NB4 (cell line): Measurements from ENCODE around the gene FZD7.

ENCODE experiments used
- DNase-seq: peaks from one replicate; pipeline ENCODE4 v3.0.0; 2010; ENCODE audit warnings: low read depth
- H3K4me3 ChIP-seq: one replicate; pipeline ENCODE4 v1.5.1; 2011; ENCODE audit warnings: mild to moderate bottlenecking, low read depth, low read length, moderate library complexity
- CTCF ChIP-seq: IDR thresholded peaks from one replicate; pipeline ENCODE4 v1.5.1; 2012; ENCODE audit warnings: low read depth, low read length
- MAX ChIP-seq: IDR thresholded peaks from 2 replicates; pipeline ENCODE4 v1.6.1; 2011; ENCODE audit warnings: low read depth, low read length
- MYC ChIP-seq: IDR thresholded peaks from 2 replicates; pipeline ENCODE4 v1.6.1; 2011; ENCODE audit warnings: low read depth, low read length
- POLR2A ChIP-seq: IDR thresholded peaks from 2 replicates; pipeline ENCODE4 v1.6.1; 2011; ENCODE audit warnings: mild to moderate bottlenecking; ENCODE audit not compliant: insufficient read length; ENCODE audit errors: extremely low read depth

FZD7 gene

DNA sequence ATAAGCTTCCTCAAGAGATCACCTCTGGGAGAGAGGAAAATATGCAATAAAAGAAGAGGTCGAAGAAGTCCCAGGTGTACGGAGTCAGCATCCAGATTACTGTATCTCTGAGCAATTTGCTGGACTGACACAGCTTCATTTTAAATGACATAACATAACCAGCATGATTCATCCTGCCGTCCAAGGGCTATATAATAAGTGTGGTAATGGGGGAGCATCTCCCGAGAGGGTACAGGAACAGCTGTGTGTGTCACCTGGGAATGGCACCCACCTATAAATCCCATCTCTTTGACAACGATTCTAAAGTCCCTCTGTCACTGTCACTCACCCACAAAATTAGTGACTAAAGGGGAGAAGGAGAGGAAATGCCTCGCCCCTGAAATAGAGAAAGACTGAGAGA lies 19.3 kb upstream of the FZD7 start:
- no peak overlapping the region for H3K4me3 ChIP-seq
- TF ChIP-seq POLR2A (no peak), MYC (no peak), CTCF (no peak), MAX (no peak)
- DNase-seq = peak; percentile 24

DNA sequence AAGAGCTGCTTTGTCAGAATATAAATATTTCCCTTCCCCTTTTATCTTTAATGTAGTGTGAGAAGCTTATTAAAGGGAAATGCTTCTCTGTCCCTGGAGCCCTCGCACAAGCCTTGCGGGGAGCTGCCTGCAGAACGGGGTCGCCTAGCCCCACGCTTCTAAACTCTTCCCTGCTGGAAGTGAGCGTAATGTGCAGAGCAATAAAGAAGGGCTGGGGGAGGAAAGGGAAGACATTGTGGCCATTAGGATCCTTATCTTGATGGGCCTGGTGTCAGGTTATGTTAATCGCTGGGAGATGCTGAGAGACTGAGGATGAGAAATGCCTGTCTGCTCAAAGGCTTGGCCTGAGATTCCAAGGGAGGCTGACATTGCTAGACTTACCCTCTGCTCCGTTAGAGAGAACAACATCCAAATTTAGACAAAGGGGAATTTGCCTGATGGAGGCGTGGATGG lies 18.9 kb upstream of the FZD7 start:
- TF ChIP-seq POLR2A (no peak), MYC (no peak), MAX (no peak), CTCF (no peak)
- no peak overlapping the region for H3K4me3 ChIP-seq
- no peak for DNase-seq

- no peak for DNase-seq
- TF ChIP-seq CTCF (no peak), MAX (no peak), MYC (no peak), POLR2A (no peak)
- H3K4me3 ChIP-seq = no peak overlapping the region
Observed at GRCh38 chr2:202015471-202015870, 18.2 kb upstream of the FZD7 start.

DNA sequence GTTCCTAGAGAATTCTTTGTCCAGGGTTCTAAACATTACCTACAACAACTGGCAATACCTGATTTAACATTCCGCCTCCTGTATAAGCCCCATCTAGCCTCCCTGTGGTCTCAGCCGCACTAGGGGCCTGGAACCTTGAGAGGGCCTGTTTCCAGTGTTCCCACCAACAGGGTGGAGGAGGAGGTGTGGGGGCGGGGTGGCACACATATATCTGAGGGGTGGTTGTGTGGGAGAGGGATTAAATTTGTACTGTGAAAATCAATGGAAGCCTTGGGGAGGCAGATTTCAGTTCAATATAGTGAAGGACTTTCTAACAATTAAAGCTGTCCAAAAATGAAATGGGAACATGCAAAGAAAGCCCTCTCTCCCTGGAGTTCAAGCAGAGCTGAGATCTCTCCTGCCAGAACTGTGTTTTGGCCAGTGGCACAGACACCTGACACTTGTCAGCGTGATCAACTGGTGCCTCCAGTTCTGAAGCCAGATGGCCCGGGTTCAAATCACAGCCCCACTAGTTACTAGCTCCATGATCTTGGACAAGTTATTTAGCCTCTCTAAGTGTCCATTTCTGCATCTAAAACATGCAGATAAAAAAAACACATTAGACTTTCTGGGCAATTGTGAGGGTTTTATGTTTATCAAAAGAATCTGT lies 17.0 kb upstream of the FZD7 start:
- no peak for DNase-seq
- no peak for TF ChIP-seq MYC
- H3K4me3 ChIP-seq = no peak overlapping the region

DNA sequence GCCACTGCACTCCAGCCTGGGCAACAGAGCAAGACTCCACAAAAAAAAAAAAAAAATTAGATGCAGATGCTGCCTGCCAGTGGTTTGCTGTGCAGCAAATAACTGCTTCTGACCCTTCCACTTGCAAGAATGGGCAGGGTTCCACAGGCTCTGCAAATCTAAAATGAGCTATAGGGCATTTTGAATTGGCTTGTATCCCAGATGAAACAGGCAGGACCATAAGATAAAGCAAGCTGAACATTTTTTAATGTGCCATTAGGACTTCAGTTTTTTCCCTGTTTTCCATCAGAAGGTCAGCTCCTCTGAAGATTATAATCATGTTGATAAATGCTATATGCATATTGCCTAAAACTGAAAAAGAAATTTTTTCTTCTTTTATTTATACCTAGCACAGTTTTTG lies 15.7 kb upstream of the FZD7 start:
- no peak for DNase-seq
- no peak overlapping the region for H3K4me3 ChIP-seq
- TF ChIP-seq POLR2A (no peak), MAX (no peak), CTCF (no peak), MYC (no peak)

DNA sequence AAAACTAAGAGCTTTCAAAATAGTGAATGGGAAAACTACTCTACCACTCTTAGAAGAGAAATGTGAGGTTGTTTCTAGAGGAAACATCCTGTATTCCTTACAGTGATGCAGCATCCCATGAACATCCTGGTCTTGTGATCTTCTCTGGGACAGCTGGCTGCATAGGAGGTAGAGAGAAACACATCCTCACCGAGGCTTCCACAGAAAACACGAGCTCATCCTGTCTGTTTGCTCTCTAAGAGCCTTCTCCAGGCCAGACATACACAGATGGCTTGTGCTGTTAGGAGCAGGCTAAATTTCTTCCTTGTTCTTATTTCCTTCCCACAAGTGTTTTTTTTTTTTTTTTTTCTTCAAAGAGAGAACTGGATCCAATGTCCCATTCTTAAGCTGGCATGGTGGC lies 14.7 kb upstream of the FZD7 start:
- TF ChIP-seq CTCF = no peak
- no peak for TF ChIP-seq MAX
- no peak for TF ChIP-seq MYC
- no peak for TF ChIP-seq POLR2A
- no peak overlapping the region for H3K4me3 ChIP-seq
- DNase-seq = no peak
